Hematopoietic multipotent progenitor cell treated with erythropoietin and hydrocortisone succinate and interleukin-3 and kit ligand, for 15 days (in vitro differentiated cells): ENCODE measurements around the gene GLYATL3.

Experiments used
- DNase-seq: peaks from one replicate; pipeline ENCODE4 v3.0.0-alpha.2; 2015; ENCODE audit warnings: low spot score

GLYATL3 gene

GRCh38 chr6:49514571-49515484 lies 15.1 kb downstream of the GLYATL3 start:
- no peak for DNase-seq

GRCh38 chr6:49515485-49516146 lies 15.9 kb downstream of the GLYATL3 start:
- DNase-seq: no peak

- DNase-seq: no peak
Observed at GRCh38 chr6:49516147-49516505, 16.4 kb downstream of the GLYATL3 start.

GRCh38 chr6:49517919-49518318 lies 18.2 kb downstream of the GLYATL3 start:
- DNase-seq: no peak

GRCh38 chr6:49519660-49520059 lies 19.9 kb downstream of the GLYATL3 start:
- DNase-seq: no peak

GRCh38 chr6:49522710-49523593 lies 23.2 kb downstream of the GLYATL3 start:
- no peak for DNase-seq

GRCh38 chr6:49523901-49524300 lies 24.2 kb downstream of the GLYATL3 start:
- no peak for DNase-seq

GRCh38 chr6:49524541-49524940 lies 24.8 kb downstream of the GLYATL3 start:
- DNase-seq: no peak

- DNase-seq: no peak
Observed at GRCh38 chr6:49526598-49526997, 26.9 kb downstream of the GLYATL3 start.

GRCh38 chr6:49527320-49527719 lies 27.6 kb downstream of the GLYATL3 start:
- no peak for DNase-seq

- DNase-seq: no peak
Observed at GRCh38 chr6:49528571-49528970, 28.8 kb downstream of the GLYATL3 start.

GRCh38 chr6:49530141-49530776 lies 30.5 kb downstream of the GLYATL3 start:
- no peak for DNase-seq

GRCh38 chr6:49531774-49532569 lies 32.2 kb downstream of the GLYATL3 start:
- peak; percentile 81 for DNase-seq

- DNase-seq: no peak
Observed at GRCh38 chr6:49535795-49536194, 36.1 kb downstream of the GLYATL3 start.

GRCh38 chr6:49539102-49539501 lies 39.4 kb downstream of the GLYATL3 start:
- no peak for DNase-seq

- DNase-seq: no peak
Observed at GRCh38 chr6:49540614-49541013, 40.9 kb downstream of the GLYATL3 start.

GRCh38 chr6:49541210-49541724 lies 41.5 kb downstream of the GLYATL3 start:
- DNase-seq: no peak

GRCh38 chr6:49541936-49542335 lies 42.2 kb downstream of the GLYATL3 start:
- no peak for DNase-seq

- DNase-seq: no peak
Observed at GRCh38 chr6:49543087-49543858, 43.5 kb downstream of the GLYATL3 start.

- no peak for DNase-seq
Observed at GRCh38 chr6:49546331-49546730, 46.6 kb downstream of the GLYATL3 start.
